ENCODE results near the gene CACNB1. TPM values are rescaled to one million over a fixed set of nuclear protein-coding genes. Genes with fewer than 3 reads are reported as not detected.
A peak's percentile ranks its signal among the peaks of the same experiment; 100 is the strongest.

The CACNB1 gene
- polyA plus RNA-seq, 1 donor from 2014 or later: 18.9 TPM

- no peak overlapping the region for H2AFZ ChIP-seq (ENCODE audit: low read depth, low read length)
- no peaks in the 10 kb centered on the region for H3K36me3 ChIP-seq (ENCODE audit: insufficient read depth, low read length)
- no peak overlapping the region for H3K4me2 ChIP-seq (ENCODE audit: low read length)
- H3K4me3 ChIP-seq (ENCODE audit: low read length): peak overlapping the region; percentile 55
- peaks cover 10% of the 10 kb centered on the region for H3K27me3 ChIP-seq (ENCODE audit: insufficient read depth, low read depth, low read length)
- peak overlapping the region; percentile 41 for H3K9ac ChIP-seq (ENCODE audit: low read length)
- no peaks in the 10 kb centered on the region for H3K9me2 ChIP-seq (ENCODE audit: insufficient read depth, low read length)
- H3K27ac ChIP-seq (ENCODE audit: low read length): no peak overlapping the region
- no peaks in the 10 kb centered on the region for H3K79me2 ChIP-seq (replicated peaks; ENCODE audit: insufficient read depth, low read length)
- H4K20me1 ChIP-seq (ENCODE audit: insufficient read depth): no peaks in the 10 kb centered on the region
- H3F3A ChIP-seq (ENCODE audit: insufficient read depth, low read length, poor library complexity, severe bottlenecking): no peaks in the 10 kb centered on the region
- TF ChIP-seq EZH2 (IDR thresholded peaks at IDR 0.05; ENCODE audit: borderline replicate concordance, insufficient read depth, low read length, poor library complexity, severe bottlenecking) (no peak), EP300 (conservative IDR thresholded peaks at IDR 0.05; ENCODE audit: poor library complexity, severe bottlenecking) (no peak), REST (IDR thresholded peaks at IDR 0.05; ENCODE audit: borderline replicate concordance) (no peak), POLR2AphosphoS5 (IDR thresholded peaks at IDR 0.05) (no peak), TAF1 (IDR thresholded peaks at IDR 0.05; ENCODE audit: low read depth) (no peak), SMC3 (conservative IDR thresholded peaks at IDR 0.05; ENCODE audit: poor library complexity) (no peak)
- TF ChIP-seq, protein P1, sequence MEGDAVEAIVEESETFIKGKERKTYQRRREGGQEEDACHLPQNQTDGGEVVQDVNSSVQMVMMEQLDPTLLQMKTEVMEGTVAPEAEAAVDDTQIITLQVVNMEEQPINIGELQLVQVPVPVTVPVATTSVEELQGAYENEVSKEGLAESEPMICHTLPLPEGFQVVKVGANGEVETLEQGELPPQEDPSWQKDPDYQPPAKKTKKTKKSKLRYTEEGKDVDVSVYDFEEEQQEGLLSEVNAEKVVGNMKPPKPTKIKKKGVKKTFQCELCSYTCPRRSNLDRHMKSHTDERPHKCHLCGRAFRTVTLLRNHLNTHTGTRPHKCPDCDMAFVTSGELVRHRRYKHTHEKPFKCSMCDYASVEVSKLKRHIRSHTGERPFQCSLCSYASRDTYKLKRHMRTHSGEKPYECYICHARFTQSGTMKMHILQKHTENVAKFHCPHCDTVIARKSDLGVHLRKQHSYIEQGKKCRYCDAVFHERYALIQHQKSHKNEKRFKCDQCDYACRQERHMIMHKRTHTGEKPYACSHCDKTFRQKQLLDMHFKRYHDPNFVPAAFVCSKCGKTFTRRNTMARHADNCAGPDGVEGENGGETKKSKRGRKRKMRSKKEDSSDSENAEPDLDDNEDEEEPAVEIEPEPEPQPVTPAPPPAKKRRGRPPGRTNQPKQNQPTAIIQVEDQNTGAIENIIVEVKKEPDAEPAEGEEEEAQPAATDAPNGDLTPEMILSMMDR (IDR thresholded peaks at IDR 0.05; ENCODE audit: poor library complexity, severe bottlenecking): no peak
- H3K9me3 ChIP-seq (ENCODE audit: low read length): no peaks in the 10 kb centered on the region
These were observed 12.0 kb upstream of the CACNB1 start for GRCh38 chr17:39209317-39210092.

- H3K4me2 ChIP-seq (ENCODE audit: low read length): no peak overlapping the region
- peaks cover 10% of the 10 kb centered on the region for H3K27me3 ChIP-seq (ENCODE audit: insufficient read depth, low read depth, low read length)
These were observed 11.4 kb upstream of the CACNB1 start for GRCh38 chr17:39208893-39209292.

More at GRCh38 chr17:39208893-39209292, 11.4 kb upstream of the CACNB1 start:
- Histone ChIP-seq H3K27ac (ENCODE audit: low read length) (no peak overlapping the region), H3K9me3 (ENCODE audit: low read length) (no peaks in the 10 kb centered on the region), H2AFZ (ENCODE audit: low read depth, low read length) (no peak overlapping the region), H4K20me1 (ENCODE audit: insufficient read depth) (no peaks in the 10 kb centered on the region), H3K36me3 (ENCODE audit: insufficient read depth, low read length) (no peaks in the 10 kb centered on the region), H3K9me2 (ENCODE audit: insufficient read depth, low read length) (no peaks in the 10 kb centered on the region), H3K9ac (ENCODE audit: low read length) (no peak overlapping the region), H3K79me2 (replicated peaks; ENCODE audit: insufficient read depth, low read length) (no peaks in the 10 kb centered on the region), H3K4me3 (ENCODE audit: low read length) (no peak overlapping the region), H3F3A (ENCODE audit: insufficient read depth, low read length, poor library complexity, severe bottlenecking) (no peaks in the 10 kb centered on the region)
- TF ChIP-seq EP300 (conservative IDR thresholded peaks at IDR 0.05; ENCODE audit: poor library complexity, severe bottlenecking) (no peak), TAF1 (IDR thresholded peaks at IDR 0.05; ENCODE audit: low read depth) (no peak), REST (IDR thresholded peaks at IDR 0.05; ENCODE audit: borderline replicate concordance) (no peak), SMC3 (conservative IDR thresholded peaks at IDR 0.05; ENCODE audit: poor library complexity) (no peak), RAD21 (conservative IDR thresholded peaks at IDR 0.05) (no peak), POLR2AphosphoS5 (IDR thresholded peaks at IDR 0.05) (no peak), MXI1 (conservative IDR thresholded peaks at IDR 0.05; ENCODE audit: poor library complexity, severe bottlenecking) (no peak), EZH2 (IDR thresholded peaks at IDR 0.05; ENCODE audit: borderline replicate concordance, insufficient read depth, low read length, poor library complexity, severe bottlenecking) (no peak)
- TF ChIP-seq, protein P1 (IDR thresholded peaks at IDR 0.05; ENCODE audit: poor library complexity, severe bottlenecking): no peak
